K562 (cell line): ENCODE measurements around the gene TNIK. TPM values are rescaled to one million over a fixed set of nuclear protein-coding genes. Genes with fewer than 3 reads are reported as not detected.

Source experiments
- ATAC-seq: fragments of 200-7000 bp; cut with Tn5 transposase; 3 replicates; pipeline ENCODE4 v1.9.1; 2020; ENCODE audit warnings: moderate library complexity
- BruUV-seq: library from RNA; stranded (reverse); fragments of 400-500 nt; replicated peaks from 2 replicates; lab custom pipeline; 2021; lab: Mats Ljungman, UMichigan
- CTCF ChIA-PET: fragments of 300-600 bp; formaldehyde crosslinking; extraction: SDS; loops from one replicate; lab custom pipeline; 2021; ENCODE audit warnings: low intra/inter-chr PET ratio; lab: Yijun Ruan, JAX
- POLR2A ChIA-PET: fragments of 300-600, 350-650 bp; sonication (Branson Sonifier 250); formaldehyde crosslinking; extraction: SDS; loops from one replicate; lab custom pipeline; 2021; ENCODE audit warnings: antibody characterized with exemption, inconsistent platforms; lab: Yijun Ruan, JAX
- DNase-seq, 4 experiments: peaks; one replicate each; pipeline versions ENCODE4 v3.0.0 to v3.0.0-alpha.2; 2011 to 2018; ENCODE audit warnings: low spot score in 3 of 4, mixed read lengths in 3 of 4; ENCODE audit errors: extremely low read depth in 1 of 4
- FAIRE-seq: peaks from 2 replicates; lab custom pipeline; 2011; peaks lifted over from hg19 to GRCh38; lab: Jason Lieb, UNC
- H2AFZ ChIP-seq: 2 replicates; pipeline ENCODE4 v1.6.0; 2011; ENCODE audit warnings: low read depth, low read length, control low read depth, inconsistent platforms
- H3K27ac ChIP-seq: fragments of 200-600 bp; 3 replicates; pipeline ENCODE4 v1.8.0; 2011; ENCODE audit warnings: low read depth, mild to moderate bottlenecking, control low read depth, inconsistent platforms, low read length, moderate library complexity, mixed read lengths; ENCODE audit errors: extremely low read depth
- H3K27me3 ChIP-seq, 2 experiments: fragments of 300-600 bp in 1 of 2; 2 replicates in 1 of 2; 3 replicates in 1 of 2; pipeline versions ENCODE4 v1.6.0 to v1.8.0; 2011; ENCODE audit warnings: inconsistent platforms in 2 of 2, low read length in 2 of 2, mild to moderate bottlenecking in 1 of 2, mixed read lengths in 1 of 2, moderate library complexity in 1 of 2; ENCODE audit not compliant: control insufficient read depth in 2 of 2, insufficient read depth in 2 of 2
- H3K36me3 ChIP-seq: fragments of 300-600 bp; 3 replicates; pipeline ENCODE4 v1.8.0; 2011; ENCODE audit warnings: mild to moderate bottlenecking, low read length, inconsistent platforms; ENCODE audit not compliant: control insufficient read depth, insufficient read depth
- H3K4me1 ChIP-seq, 2 experiments: fragments of 200-600 bp in 1 of 2; replicated peaks in 1 of 2; 2 replicates in 1 of 2; 3 replicates in 1 of 2; pipeline versions ENCODE4 v1.5.1 to v1.8.0; 2011; ENCODE audit warnings: inconsistent platforms in 2 of 2, low read length in 2 of 2, mild to moderate bottlenecking in 1 of 2, mixed read lengths in 1 of 2, moderate library complexity in 1 of 2; ENCODE audit not compliant: control insufficient read depth in 2 of 2, insufficient read depth in 2 of 2
- H3K4me2 ChIP-seq: 2 replicates; pipeline ENCODE4 v1.6.1; 2011; ENCODE audit warnings: low read length, control low read depth, inconsistent platforms, mixed read lengths; ENCODE audit not compliant: insufficient read depth
- H3K4me3 ChIP-seq: fragments of 200-600 bp; sonication (generic), shearing (Covaris generic); 2 replicates; pipeline ENCODE4 v1.5.1; 2016; ENCODE audit warnings: control low read depth, inconsistent platforms
- H3K79me2 ChIP-seq: fragments of 200-600 bp; 3 replicates; pipeline ENCODE4 v1.8.0; 2011; ENCODE audit warnings: low read length, inconsistent platforms; ENCODE audit not compliant: control insufficient read depth, insufficient read depth
- H3K9ac ChIP-seq, 2 experiments: 2 replicates each; pipeline versions ENCODE4 v1.6.0 to v1.6.1; 2011; ENCODE audit warnings: low read depth in 2 of 2, low read length in 2 of 2, control low read depth in 1 of 2, inconsistent platforms in 1 of 2, mild to moderate bottlenecking in 1 of 2, mixed read lengths in 1 of 2; ENCODE audit not compliant: insufficient read depth in 1 of 2
- H3K9me1 ChIP-seq: one replicate; pipeline ENCODE4 v1.6.0; 2011; ENCODE audit warnings: inconsistent platforms, mild to moderate bottlenecking, low read length, moderate library complexity; ENCODE audit not compliant: control insufficient read depth, insufficient read depth
- H3K9me3 ChIP-seq: replicated peaks from 2 replicates; pipeline ENCODE4 v1.5.1; 2011; ENCODE audit warnings: low read depth, low read length, inconsistent platforms; ENCODE audit not compliant: control insufficient read depth, insufficient read depth
- H4K20me1 ChIP-seq: replicated peaks from 2 replicates; pipeline ENCODE4 v1.6.1; 2011; ENCODE audit warnings: low read length, inconsistent platforms, mixed read lengths; ENCODE audit not compliant: control insufficient read depth, insufficient read depth
- C11orf30 ChIP-seq: fragments of 450-650 bp; IDR thresholded peaks from 2 replicates; pipeline ENCODE4 v1.6.1; 2016; ENCODE audit warnings: low read depth, mild to moderate bottlenecking
- ETV5 ChIP-seq: sonication (generic); formaldehyde crosslinking; IDR thresholded peaks from 2 replicates; pipeline ENCODE4 v1.4.0; 2020; ENCODE audit warnings: low read depth, mild to moderate bottlenecking, missing genetic modification reagents
- NR4A1 ChIP-seq, 2 experiments: fragments of 250-450 bp in 1 of 2; fragments of 450-650 bp in 1 of 2; sonication (Bioruptor Pico) in 1 of 2; IDR thresholded peaks; 2 replicates each; pipeline versions ENCODE4 v1.4.0 to v1.6.1; 2016 to 2020; ENCODE audit warnings: mild to moderate bottlenecking in 2 of 2, missing compliant biosample characterization in 1 of 2, missing genetic modification characterization in 1 of 2, moderate library complexity in 1 of 2
- ZNF274 ChIP-seq: IDR thresholded peaks from 2 replicates; pipeline ENCODE4 v1.6.1; 2011; ENCODE audit warnings: low read depth, mild to moderate bottlenecking, low read length, moderate library complexity, borderline replicate concordance
- ZNF316 ChIP-seq: fragments of 450-650 bp; IDR thresholded peaks from 2 replicates; pipeline ENCODE4 v1.6.1; 2016
- WGBS: fragments of 100-300 bp; shearing (Covaris generic); methylation state at CpG from one replicate; pipeline ENCODE4 v1.1.6; 2016; ENCODE audit warnings: low coverage, mixed read lengths; ENCODE audit not compliant: insufficient coverage; ENCODE audit errors: missing lambda C conversion rate; 5-methylcytosine and 5-hydroxymethylcytosine counted together
- in situ Hi-C: fragments of 300-500 bp; cut with MboI; formaldehyde crosslinking; loops from 4 replicates; pipeline ENCODE4 v1.15.0; 2018; ENCODE audit warnings: inconsistent platforms, mixed read lengths
- intact Hi-C: fragments of 100-400 bp; cut with micrococcal nuclease; formaldehyde crosslinking; loops from 2 replicates; pipeline ENCODE4 v1.14.2; 2022
- polyA plus RNA-seq, 8 experiments: library from polyadenylated mRNA; depleted of rRNA in 4 of 8; stranded (reverse) in 5 of 8; unstranded in 3 of 8; fragments of >200 nt; fragmentation: Nextera tagmentation in 2 of 8; fragmentation: Illumina TruSeq in 1 of 8; extraction: Ambion mirVana in 2 of 8; extraction: Trizol in 1 of 8; gene quantifications; 2 replicates each; pipeline versions ENCODE4 v1.2.1 to v1.2.3, GENCODE V29; 2011 to 2014; ENCODE audit warnings: inconsistent platforms in 1 of 8, missing spikeins in 1 of 8
- total RNA-seq, 7 experiments: library from RNA; depleted of rRNA in 6 of 7; stranded (reverse); fragments of >200 nt in 6 of 7; fragmentation: Illumina TruSeq in 2 of 7; extraction: Trizol in 2 of 7; gene quantifications; 2 replicates each; pipeline versions ENCODE4 v1.2.1 to v1.2.3, GENCODE V29; 2011 to 2021; ENCODE audit warnings: low replicate concordance in 1 of 7

TNIK gene
- total and polyA plus RNA-seq, 9 of the 15 experiments (the other 6 are each of a cell fraction or from before 2014, with no cell fraction given) = 6.6 to 39.0 (median 24.7) TPM

GRCh38 chr3:171480526-171480925 lies 20.3 kb upstream of the TNIK start:
- no peak overlapping the region for H3K4me2 ChIP-seq
- 0% methylated on average over 1 of the region's 1 CpG for WGBS
- H3K36me3 ChIP-seq = no peaks in the 10 kb centered on the region
- no TSS peak for BruUV-seq
- FAIRE-seq = no peak
- no peak overlapping the region; the same call in 1 of the 2 replicates for H2AFZ ChIP-seq
- H3K4me3 ChIP-seq = no peak overlapping the region
- TF ChIP-seq ZNF316 (peak; percentile 73), C11orf30 (peak; percentile 46; the same call in 1 of the 2 replicates), NR4A1 (CRISPR knock-in tag; IDR thresholded peaks at IDR 0.05) (no peak), NR4A1 (tag; IDR thresholded peaks at IDR 0.05) (no peak)
- no peak overlapping the region for H3K27ac ChIP-seq
- intact Hi-C loops (no loop called here), in situ Hi-C loops (no loop called here)
- H3K9me1 ChIP-seq = no peaks in the 10 kb centered on the region
- ATAC-seq = no peak; the same call in 2 of the 3 replicates
- POLR2A ChIA-PET = no interaction called here
- no peaks in the 10 kb centered on the region for H3K79me2 ChIP-seq
- H3K9me3 ChIP-seq = no peaks in the 10 kb centered on the region
- no peaks in the 10 kb centered on the region for H3K4me1 ChIP-seq
- no peaks in the 10 kb centered on the region for H3K27me3 ChIP-seq
- no peaks in the 10 kb centered on the region for H4K20me1 ChIP-seq
- CTCF ChIA-PET = no interaction called here
- H3K9ac ChIP-seq = no peak overlapping the region
- DNase-seq = no peak

GRCh38 chr3:171476532-171477102 lies 16.4 kb upstream of the TNIK start:
- Histone ChIP-seq H3K9me1 (no peaks in the 10 kb centered on the region), H3K36me3 (no peaks in the 10 kb centered on the region), H3K4me1 (peaks cover 5 to 14% of the 10 kb centered on the region in 2 experiments; a peak in 3 of 5 replicates), H3K27ac (no peak overlapping the region), H3K9me3 (no peaks in the 10 kb centered on the region), H3K4me3 (no peak overlapping the region), H3K9ac (no peak overlapping the region), H3K79me2 (no peaks in the 10 kb centered on the region), H3K4me2 (no peak overlapping the region), H3K27me3 (no peaks in the 10 kb centered on the region), H2AFZ (no peak overlapping the region), H4K20me1 (no peaks in the 10 kb centered on the region)
- intact Hi-C loops = no loop called here
- CTCF ChIA-PET = no interaction called here
- TF ChIP-seq ZNF274 (peak; percentile 76; the same call in 1 of the 2 replicates), ETV5 (CRISPR knock-in tag) (no peak)
- POLR2A ChIA-PET = interaction anchor here (1.1 kb wide), 1 partner anchor 15 kb away, joined by 4 read pairs; no protein-coding TSS in a partner anchor
- no peak for FAIRE-seq
- DNase-seq = no peak
- ATAC-seq = no peak
- no TSS peak for BruUV-seq
- in situ Hi-C loops = no loop called here
